Stimulated activated effector memory CD8-positive, alpha-beta T cell treated with anti-CD3 and anti-CD28 coated beads, Interleukin-12 subunit alpha, Interleukin-12 subunit beta, amount 100 ng/mL, for 72 hours (primary cell): ENCODE data around the gene RGMA.

Experiments used
- ATAC-seq: fragments of 150-1000 bp; cut with Tn5 transposase; 2 replicates; pipeline ENCODE4 v1.10.0; 2021
- DNase-seq, 2 donors: peaks; one replicate each; pipeline ENCODE4 v3.0.0; 2021 to 2022; ENCODE audit warnings: low spot score in 2 of 2
- H3K27ac Mint-ChIP-seq: one replicate; pipeline ENCODE4 v1.8.0; 2022; ENCODE audit warnings: mild to moderate bottlenecking, mixed read lengths
- H3K36me3 Mint-ChIP-seq: one replicate; pipeline ENCODE4 v1.8.0; 2022; ENCODE audit warnings: mild to moderate bottlenecking, mixed read lengths
- H3K4me1 Mint-ChIP-seq: one replicate; pipeline ENCODE4 v1.8.0; 2022; ENCODE audit warnings: mixed read lengths
- H3K4me3 Mint-ChIP-seq: one replicate; pipeline ENCODE4 v1.8.0; 2022; ENCODE audit warnings: mild to moderate bottlenecking, mixed read lengths
- H3K9me3 Mint-ChIP-seq: one replicate; pipeline ENCODE4 v1.8.0; 2022; ENCODE audit warnings: mixed read lengths

The RGMA gene

DNA sequence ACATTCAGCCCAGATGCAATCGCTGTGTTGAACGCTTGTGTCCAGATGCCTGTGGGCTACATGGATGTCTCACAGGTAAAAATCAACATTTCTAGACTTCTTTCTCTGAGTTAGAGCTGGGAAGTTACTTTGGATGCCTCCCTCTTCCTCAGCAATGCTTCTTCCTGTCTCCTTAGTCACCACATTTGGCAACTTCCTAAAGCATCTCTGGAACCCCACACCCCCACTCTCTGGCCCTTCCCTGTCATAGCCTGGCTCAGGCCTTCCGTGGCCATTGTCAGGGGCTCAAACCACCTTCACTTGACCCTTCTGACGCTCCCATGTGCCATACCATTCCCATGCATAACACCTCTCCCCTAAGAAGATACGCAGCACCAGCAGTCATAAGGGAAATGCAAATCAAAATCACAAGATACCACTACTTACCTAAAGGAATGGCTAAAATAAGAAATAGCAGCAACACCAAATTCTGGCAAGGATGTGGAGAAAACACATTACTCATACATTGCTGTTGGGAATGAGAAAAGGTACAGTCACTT lies 21.6 kb upstream of the RGMA start:
- H3K4me1 Mint-ChIP-seq = peaks cover 5% of the 10 kb centered on the region
- ATAC-seq = no peak
- H3K4me3 Mint-ChIP-seq = no peak overlapping the region
- no peaks in the 10 kb centered on the region for H3K36me3 Mint-ChIP-seq
- H3K9me3 Mint-ChIP-seq = no peaks in the 10 kb centered on the region
- no peak overlapping the region for H3K27ac Mint-ChIP-seq
- DNase-seq = no peak

DNA sequence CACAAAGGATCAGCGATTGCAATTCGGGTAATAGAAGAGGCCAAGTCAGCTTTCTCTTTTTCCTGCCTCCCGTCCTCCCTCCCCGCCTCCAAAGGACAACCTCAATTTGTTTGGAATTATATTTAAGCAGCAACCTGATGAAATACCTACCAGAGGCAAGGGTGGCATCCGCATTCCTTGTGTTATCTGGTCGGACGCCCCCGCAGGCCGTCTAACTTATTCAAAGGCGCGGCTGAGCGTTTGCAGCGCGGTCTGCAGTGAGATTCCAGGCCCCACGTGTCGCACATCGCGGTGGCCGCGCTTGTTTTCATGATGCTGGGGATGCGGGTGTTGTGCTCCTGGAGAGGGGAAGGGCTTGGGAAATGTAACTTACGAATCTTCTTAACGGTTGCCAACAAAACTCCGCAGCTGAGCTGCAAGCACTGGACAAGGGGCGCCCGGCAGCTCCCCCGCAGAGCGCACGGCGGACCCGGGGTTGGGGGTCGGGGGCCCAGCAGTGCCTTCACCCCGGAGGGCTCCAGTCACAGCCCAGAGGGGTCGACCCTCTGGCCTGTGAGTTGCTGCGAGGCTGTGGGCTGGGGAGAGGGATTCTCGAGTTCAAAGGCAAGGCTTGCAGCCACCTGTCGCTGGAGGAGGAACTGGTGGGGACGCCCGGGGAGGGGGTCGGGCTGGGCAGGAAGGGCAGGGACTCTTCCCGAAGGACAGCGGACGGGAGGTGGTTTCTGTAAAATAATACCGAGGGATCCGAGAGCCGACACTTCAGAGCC lies 20.5 kb upstream of the RGMA start:
- Mint-ChIP-seq H3K27ac (no peak overlapping the region), H3K4me1 (peaks cover 5% of the 10 kb centered on the region), H3K4me3 (no peak overlapping the region), H3K9me3 (no peaks in the 10 kb centered on the region), H3K36me3 (no peaks in the 10 kb centered on the region)
- ATAC-seq (no peak), DNase-seq (no peak)

DNA sequence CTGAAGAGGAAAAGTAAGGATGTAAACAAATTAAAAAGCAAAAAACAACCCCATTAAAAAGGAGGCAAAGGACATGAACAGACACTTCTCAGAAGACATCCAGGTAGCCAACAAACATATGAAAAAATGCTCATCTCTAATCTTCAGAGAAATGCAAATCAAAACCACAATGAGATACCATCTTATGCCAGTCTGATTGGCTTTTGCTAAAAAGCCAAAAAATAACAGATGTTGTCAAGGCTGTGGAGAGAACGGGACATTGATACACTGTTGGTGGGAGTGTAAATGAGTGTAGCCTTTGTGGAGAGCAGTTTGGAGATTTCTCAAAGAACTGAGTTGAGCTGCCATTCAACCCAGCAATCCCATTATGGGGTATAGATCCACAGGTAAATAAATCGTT lies 18.6 kb upstream of the RGMA start:
- Mint-ChIP-seq H3K9me3 (no peaks in the 10 kb centered on the region), H3K4me3 (no peak overlapping the region), H3K4me1 (peaks cover 5% of the 10 kb centered on the region), H3K27ac (no peak overlapping the region), H3K36me3 (no peaks in the 10 kb centered on the region)
- DNase-seq (no peak), ATAC-seq (no peak)

DNA sequence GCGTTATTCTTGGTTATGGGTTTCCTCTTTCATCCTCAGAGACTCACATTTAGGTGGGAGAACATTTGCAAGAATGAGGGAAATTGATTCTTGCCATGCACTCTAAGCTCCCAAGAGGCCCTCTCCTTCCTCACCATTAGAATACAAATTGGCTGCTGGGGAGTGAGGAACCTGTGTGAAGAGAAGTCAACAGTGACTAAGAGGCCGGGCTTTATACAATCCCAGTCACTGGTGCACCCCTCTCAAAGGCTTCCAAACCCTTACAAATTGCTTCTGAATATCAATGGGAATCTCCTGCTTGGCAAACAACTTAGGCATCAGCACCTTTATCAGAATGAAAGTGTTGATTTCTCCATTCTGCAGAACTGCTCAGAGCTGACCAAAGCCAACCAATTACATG lies 16.5 kb upstream of the RGMA start:
- no peak for DNase-seq
- Mint-ChIP-seq H3K27ac (no peak overlapping the region), H3K9me3 (no peaks in the 10 kb centered on the region), H3K4me1 (peaks cover 1% of the 10 kb centered on the region), H3K4me3 (no peak overlapping the region), H3K36me3 (no peaks in the 10 kb centered on the region)
- ATAC-seq = no peak

- no peaks in the 10 kb centered on the region for H3K36me3 Mint-ChIP-seq
- H3K4me1 Mint-ChIP-seq = no peaks in the 10 kb centered on the region
- DNase-seq = no peak
- no peak for ATAC-seq
- no peak overlapping the region for H3K4me3 Mint-ChIP-seq
- no peak overlapping the region for H3K27ac Mint-ChIP-seq
- H3K9me3 Mint-ChIP-seq = no peaks in the 10 kb centered on the region
These were observed 14.8 kb upstream of the RGMA start for GRCh38 chr15:93103823-93104222.

DNA sequence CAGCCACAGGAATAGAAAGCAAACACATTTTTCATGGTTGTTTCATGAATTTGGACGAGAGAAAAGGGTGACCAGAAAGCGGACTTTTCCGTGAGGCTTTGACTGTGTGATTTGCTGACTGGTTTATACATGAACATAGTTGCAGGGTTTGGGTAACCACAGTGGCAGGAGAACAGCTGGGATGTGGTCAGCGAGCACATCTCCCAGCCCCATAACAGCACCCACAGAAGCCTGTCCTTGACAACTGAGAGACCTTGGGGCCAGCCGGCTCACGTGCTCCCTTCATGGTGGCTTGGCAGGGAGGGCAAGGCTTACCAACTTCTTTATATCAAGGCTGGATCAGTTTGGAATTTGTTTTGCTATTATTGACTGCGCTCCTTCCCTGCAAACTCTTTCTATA lies 13.2 kb upstream of the RGMA start:
- Mint-ChIP-seq H3K4me1 (no peaks in the 10 kb centered on the region), H3K4me3 (no peak overlapping the region), H3K27ac (no peak overlapping the region), H3K36me3 (no peaks in the 10 kb centered on the region), H3K9me3 (no peaks in the 10 kb centered on the region)
- ATAC-seq = no peak
- no peak for DNase-seq

DNA sequence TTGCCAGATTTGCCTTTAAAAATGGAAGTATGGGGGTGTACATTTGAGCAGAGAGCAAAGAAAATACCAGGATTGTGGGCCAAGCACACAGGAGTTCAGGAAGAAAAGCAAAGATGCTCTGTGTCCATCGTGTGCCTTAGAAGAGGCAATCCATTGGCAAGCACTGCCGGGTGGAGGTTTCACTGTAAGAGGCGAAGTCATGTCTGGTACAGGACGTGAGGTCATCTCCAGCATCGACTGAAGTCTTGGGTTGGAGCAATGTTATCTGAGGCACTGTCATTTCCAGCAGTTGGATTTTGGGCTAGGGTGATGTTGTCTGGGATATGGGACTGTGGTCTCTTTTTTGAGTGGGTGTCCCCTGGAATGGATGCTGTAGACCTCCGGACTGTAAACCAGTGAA lies 4.8 kb upstream of the RGMA start:
- Mint-ChIP-seq H3K4me1 (peaks cover under 1% of the 10 kb centered on the region), H3K27ac (no peak overlapping the region), H3K36me3 (no peaks in the 10 kb centered on the region), H3K4me3 (no peak overlapping the region), H3K9me3 (no peaks in the 10 kb centered on the region)
- ATAC-seq (no peak), DNase-seq (no peak)

- H3K4me3 Mint-ChIP-seq = no peak overlapping the region
- no peak for DNase-seq
- no peaks in the 10 kb centered on the region for H3K36me3 Mint-ChIP-seq
- no peaks in the 10 kb centered on the region for H3K9me3 Mint-ChIP-seq
- no peak for ATAC-seq
- H3K4me1 Mint-ChIP-seq = peaks cover 14% of the 10 kb centered on the region
- H3K27ac Mint-ChIP-seq = no peak overlapping the region
These were observed 2.5 kb upstream of the RGMA start for GRCh38 chr15:93091465-93091864.

DNA sequence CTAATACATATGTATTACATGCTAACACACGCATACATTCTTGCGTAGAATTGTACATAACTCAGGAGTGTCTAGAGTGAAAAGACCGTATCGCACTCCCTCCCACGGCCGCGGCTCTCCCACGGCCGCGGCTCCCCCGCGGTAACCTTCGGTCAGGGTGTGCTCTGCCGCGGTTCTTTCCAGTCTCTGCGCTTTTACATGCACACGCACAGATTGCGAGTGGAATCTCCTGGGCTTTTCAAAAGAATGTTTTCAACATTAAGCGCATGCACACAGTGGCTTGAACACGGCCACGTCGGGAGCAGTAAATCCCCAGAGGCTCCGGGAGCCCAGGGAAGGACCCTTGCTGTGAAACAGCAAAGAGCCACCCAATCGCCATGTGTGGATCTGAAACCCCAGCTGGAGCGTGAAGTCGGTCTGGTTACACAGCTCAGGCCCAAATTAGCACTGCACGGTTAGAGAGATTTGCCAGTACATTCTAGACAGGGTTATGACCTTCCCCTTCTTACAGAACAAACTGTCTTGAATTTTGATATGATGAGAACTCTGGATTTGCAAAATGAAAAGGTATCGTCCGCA lies 805 bp upstream of the RGMA start:
- Mint-ChIP-seq H3K4me3 (peak overlapping the region; percentile 46), H3K4me1 (peaks cover 14% of the 10 kb centered on the region), H3K36me3 (no peaks in the 10 kb centered on the region), H3K27ac (no peak overlapping the region), H3K9me3 (no peaks in the 10 kb centered on the region)
- ATAC-seq (no peak), DNase-seq (no peak)

DNA sequence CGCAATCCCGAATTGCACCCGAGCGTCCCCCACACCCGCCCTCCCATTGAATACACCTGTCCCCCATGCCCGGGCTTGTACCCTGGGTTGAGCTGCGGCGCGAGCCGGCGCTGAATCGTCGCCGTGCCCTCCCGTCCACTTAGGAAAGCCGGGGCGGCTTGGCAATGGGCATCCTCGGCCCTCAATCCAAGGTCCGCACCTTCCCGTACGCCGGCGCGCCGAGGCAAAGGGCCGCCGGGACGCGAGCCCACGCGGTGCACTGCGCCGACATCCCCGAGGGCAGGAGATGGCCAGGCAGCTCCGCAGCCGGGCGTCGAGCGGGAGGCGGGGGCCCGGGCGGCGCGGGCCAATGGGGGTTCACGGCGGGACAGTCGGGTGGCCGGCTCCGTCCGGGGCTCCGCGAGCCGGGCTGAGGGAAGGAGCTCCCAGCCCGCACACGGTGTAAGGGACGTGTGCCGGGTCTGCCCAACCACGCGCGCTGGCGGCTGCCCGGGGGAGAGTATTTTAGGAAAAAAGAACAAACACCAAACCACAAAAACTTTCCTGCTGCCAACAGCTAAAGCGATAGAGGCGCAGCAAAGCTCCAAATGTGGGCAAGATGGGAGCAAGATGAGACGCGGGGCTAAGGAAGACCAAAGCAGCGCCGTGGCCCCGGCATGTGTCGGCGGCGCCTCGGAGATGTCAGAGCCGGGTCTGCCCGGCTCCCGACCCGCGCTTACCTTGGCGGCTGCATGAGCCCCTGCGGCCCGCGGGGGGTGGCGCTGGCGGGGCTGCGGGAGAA lies 621 bp downstream of the RGMA start:
- Mint-ChIP-seq H3K36me3 (no peaks in the 10 kb centered on the region), H3K4me3 (peak overlapping the region; percentile 76), H3K9me3 (no peaks in the 10 kb centered on the region), H3K4me1 (peaks cover 14% of the 10 kb centered on the region), H3K27ac (no peak overlapping the region)
- peak; percentile 66 for ATAC-seq
- peak; percentile 19 to 64 for DNase-seq

GRCh38 chr15:93087825-93088199 lies 1.2 kb downstream of the RGMA start:
- Mint-ChIP-seq H3K36me3 (no peaks in the 10 kb centered on the region), H3K9me3 (no peaks in the 10 kb centered on the region), H3K27ac (no peak overlapping the region), H3K4me1 (peaks cover 14% of the 10 kb centered on the region), H3K4me3 (peak overlapping the region; percentile 76)
- DNase-seq = peak; percentile 67 to 87
- peak; percentile 69 for ATAC-seq

DNA sequence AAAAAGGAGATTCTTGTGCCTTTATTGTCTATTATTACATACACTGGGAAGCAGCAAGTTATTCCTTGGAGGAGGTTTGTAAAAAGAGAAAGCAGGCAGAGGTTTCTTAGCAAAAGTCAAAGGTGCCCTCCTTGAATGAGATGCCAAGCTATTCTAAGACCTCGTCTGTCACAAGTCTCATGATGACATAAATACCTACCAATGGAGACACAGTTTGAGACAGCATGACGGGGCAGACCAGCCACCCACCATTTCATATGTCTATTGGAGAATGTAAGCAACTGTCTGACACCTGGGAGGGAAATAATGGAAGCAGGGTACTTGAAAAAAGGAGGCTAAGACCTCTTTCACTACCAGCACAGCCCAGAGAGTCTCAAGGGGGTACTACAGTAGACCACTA lies 2.2 kb downstream of the RGMA start:
- DNase-seq = no peak
- no peak for ATAC-seq
- peaks cover 14% of the 10 kb centered on the region for H3K4me1 Mint-ChIP-seq
- H3K36me3 Mint-ChIP-seq = no peaks in the 10 kb centered on the region
- H3K27ac Mint-ChIP-seq = no peak overlapping the region
- H3K4me3 Mint-ChIP-seq = no peak overlapping the region
- H3K9me3 Mint-ChIP-seq = no peaks in the 10 kb centered on the region

GRCh38 chr15:93085692-93086091 lies 3.3 kb downstream of the RGMA start:
- peaks cover 14% of the 10 kb centered on the region for H3K4me1 Mint-ChIP-seq
- H3K27ac Mint-ChIP-seq = no peak overlapping the region
- DNase-seq (no peak), ATAC-seq (no peak)
- H3K36me3 Mint-ChIP-seq = no peaks in the 10 kb centered on the region
- H3K4me3 Mint-ChIP-seq = no peak overlapping the region
- H3K9me3 Mint-ChIP-seq = no peaks in the 10 kb centered on the region

DNA sequence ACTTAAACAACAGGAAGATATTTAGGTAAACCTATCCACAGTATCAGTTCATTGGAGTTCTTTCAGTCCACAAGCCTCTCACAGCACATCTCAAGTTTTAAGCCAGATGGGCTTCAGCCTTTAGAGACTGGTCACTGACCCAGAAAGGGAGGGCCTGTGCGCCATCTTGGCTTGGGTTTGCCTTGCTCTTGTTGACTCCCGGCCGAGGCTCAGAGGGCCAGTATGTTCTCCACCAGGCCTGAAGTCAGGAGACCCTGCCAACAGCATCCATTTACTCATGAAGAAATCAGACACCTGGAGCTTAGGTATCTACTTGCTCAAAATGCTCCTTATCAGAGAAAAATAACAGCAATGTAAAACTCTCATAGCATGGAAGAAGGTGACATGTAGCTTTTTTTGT lies 6.2 kb downstream of the RGMA start:
- no peak for DNase-seq
- Mint-ChIP-seq H3K36me3 (no peaks in the 10 kb centered on the region), H3K27ac (no peak overlapping the region)

DNA sequence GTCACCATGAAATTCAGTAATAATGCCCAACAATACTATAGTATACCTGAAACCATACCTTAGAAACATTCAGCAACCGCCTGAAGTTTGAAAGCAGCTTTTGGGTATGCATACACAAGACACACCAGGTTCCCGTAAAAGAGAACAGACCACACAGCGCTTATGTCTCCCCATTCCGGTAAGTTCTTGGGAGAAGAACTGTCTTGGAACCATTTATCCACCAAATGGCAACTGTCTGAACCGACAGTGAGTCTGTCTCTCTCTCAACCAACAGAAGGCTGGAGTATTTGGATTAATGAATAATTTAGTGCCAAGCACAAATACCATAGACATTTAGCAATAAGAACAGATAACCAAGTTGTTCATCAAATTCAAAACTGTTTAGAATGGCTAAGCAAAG lies 7.6 kb downstream of the RGMA start:
- no peak overlapping the region for H3K27ac Mint-ChIP-seq
- H3K36me3 Mint-ChIP-seq = no peaks in the 10 kb centered on the region
- no peaks in the 10 kb centered on the region for H3K9me3 Mint-ChIP-seq
- ATAC-seq (no peak), DNase-seq (no peak)
- no peaks in the 10 kb centered on the region for H3K4me1 Mint-ChIP-seq
- no peak overlapping the region for H3K4me3 Mint-ChIP-seq

More for the DNA sequence above, 6.2 kb downstream of the RGMA start:
- no peak for ATAC-seq
- H3K4me1 Mint-ChIP-seq = peaks cover 5% of the 10 kb centered on the region
- no peak overlapping the region for H3K4me3 Mint-ChIP-seq
- H3K9me3 Mint-ChIP-seq = no peaks in the 10 kb centered on the region

DNA sequence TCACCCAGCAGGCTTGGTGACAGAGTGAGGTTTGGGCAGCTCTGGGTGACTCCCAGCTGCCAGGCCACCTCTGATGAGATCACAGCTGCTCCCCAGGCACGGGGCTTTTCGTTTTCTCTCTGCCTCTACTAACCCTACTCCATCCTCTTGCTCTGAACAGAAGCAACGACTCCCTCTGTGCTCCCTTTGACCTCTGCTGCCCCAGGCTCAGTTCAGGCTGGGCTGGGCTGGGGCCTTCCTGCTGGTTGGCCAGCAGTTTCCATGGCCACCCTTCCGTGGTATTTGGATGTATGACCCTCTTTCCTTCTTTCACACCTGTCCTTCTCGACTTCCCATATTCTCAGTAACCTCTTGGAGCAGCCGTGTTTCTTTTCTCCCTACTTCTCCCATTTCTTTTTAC lies 8.6 kb downstream of the RGMA start:
- Mint-ChIP-seq H3K36me3 (no peaks in the 10 kb centered on the region), H3K4me1 (no peaks in the 10 kb centered on the region), H3K9me3 (no peaks in the 10 kb centered on the region), H3K27ac (peak overlapping the region; percentile 10), H3K4me3 (no peak overlapping the region)
- ATAC-seq (no peak), DNase-seq (no peak)
